Fibroblast of villous mesenchyme (primary cell): ENCODE data around the gene ITSN2. TPM values are rescaled to one million over a fixed set of nuclear protein-coding genes. Genes with fewer than 3 reads are reported as not detected.

Experiments
- DNase-seq: peaks from one replicate; pipeline ENCODE4 v3.0.0-alpha.2; 2010; ENCODE audit warnings: low read depth
- H3K4me3 ChIP-seq: 2 replicates; pipeline ENCODE4 v1.5.1; 2011; ENCODE audit warnings: low read depth, mild to moderate bottlenecking, low read length
- small RNA-seq: library from RNA; depleted of rRNA; stranded (forward); fragments of <200 nt; gene quantifications from one replicate; pipeline ENCODE3, GENCODE V24; 2012
- total RNA-seq: library from RNA; depleted of rRNA; stranded (reverse); fragments of >200 nt; gene quantifications from 2 replicates; pipeline ENCODE4 v1.2.3, GENCODE V29; 2012
- TF ChIP-seq, protein P1 (sequence below): IDR thresholded peaks from 2 replicates; pipeline ENCODE4 v1.5.1; 2012; ENCODE audit warnings: low read depth, mild to moderate bottlenecking, low read length; ENCODE audit not compliant: insufficient read depth

ITSN2 gene
- total RNA-seq, 1 donor, result 35.8 TPM

DNA sequence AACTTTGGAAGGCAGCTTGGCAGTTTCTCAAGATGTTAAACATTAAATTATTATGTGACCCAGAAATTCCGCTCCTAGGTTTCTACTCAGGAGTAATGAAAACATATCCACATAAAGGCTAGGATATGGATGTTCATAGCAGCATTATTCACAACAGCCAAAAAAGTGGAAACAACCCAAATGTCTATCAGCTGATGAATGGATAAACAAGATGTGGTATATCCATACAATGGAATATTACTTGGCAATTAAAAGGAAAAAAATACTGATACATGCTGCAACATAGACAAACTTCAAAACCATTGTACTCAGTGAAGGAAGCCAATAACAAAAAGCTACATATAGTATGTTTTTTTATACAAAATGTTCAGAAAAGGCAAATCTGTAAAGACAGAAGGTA is 197.8 kb downstream of the ITSN2 start:
- H3K4me3 ChIP-seq, result no peak overlapping the region
- no peak for DNase-seq
- TF ChIP-seq, protein P1, sequence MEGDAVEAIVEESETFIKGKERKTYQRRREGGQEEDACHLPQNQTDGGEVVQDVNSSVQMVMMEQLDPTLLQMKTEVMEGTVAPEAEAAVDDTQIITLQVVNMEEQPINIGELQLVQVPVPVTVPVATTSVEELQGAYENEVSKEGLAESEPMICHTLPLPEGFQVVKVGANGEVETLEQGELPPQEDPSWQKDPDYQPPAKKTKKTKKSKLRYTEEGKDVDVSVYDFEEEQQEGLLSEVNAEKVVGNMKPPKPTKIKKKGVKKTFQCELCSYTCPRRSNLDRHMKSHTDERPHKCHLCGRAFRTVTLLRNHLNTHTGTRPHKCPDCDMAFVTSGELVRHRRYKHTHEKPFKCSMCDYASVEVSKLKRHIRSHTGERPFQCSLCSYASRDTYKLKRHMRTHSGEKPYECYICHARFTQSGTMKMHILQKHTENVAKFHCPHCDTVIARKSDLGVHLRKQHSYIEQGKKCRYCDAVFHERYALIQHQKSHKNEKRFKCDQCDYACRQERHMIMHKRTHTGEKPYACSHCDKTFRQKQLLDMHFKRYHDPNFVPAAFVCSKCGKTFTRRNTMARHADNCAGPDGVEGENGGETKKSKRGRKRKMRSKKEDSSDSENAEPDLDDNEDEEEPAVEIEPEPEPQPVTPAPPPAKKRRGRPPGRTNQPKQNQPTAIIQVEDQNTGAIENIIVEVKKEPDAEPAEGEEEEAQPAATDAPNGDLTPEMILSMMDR, result no peak

DNA sequence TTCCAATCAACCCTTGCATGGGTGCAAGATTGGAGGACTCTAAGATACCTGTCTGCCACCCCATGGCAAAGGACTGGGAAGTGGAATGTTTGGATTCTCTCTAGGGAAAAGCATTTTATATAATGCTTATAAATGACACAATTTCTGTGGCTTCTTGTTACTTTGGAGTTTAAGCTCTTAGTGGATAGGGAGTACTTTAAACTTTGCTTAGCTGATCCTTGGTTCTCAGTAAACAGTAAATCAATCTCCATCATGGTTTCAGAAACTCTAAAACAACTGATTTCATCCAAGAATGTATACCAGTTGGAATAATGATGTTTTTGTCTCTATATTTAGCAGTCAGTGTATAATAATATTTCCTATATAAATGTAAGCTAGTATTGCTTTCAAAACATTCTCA is 199.6 kb downstream of the ITSN2 start:
- H3K4me3 ChIP-seq, result no peak overlapping the region
- DNase-seq, result no peak
- TF ChIP-seq, protein P1, result no peak

DNA sequence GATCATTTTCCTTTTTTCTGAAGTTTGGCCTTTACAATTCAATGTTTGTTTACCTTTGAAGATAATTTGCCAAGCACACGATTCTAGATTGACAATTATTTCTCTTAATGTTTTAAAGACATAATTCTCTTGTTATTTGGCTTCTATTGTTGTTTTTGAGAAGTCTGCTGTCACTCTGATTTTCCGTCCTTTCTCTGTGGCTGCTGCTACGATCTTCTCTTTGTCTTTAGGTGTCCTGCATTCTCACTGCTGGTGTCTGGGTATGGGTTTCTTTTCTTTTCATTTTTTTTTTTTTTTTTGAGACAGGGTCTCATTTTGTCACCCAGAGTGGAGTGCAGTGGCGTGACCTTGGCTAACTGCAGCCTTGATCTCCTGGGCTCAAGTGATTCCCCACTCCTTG is 200.6 kb downstream of the ITSN2 start:
- TF ChIP-seq, protein P1, result no peak
- no peak overlapping the region for H3K4me3 ChIP-seq
- DNase-seq, result no peak

DNA sequence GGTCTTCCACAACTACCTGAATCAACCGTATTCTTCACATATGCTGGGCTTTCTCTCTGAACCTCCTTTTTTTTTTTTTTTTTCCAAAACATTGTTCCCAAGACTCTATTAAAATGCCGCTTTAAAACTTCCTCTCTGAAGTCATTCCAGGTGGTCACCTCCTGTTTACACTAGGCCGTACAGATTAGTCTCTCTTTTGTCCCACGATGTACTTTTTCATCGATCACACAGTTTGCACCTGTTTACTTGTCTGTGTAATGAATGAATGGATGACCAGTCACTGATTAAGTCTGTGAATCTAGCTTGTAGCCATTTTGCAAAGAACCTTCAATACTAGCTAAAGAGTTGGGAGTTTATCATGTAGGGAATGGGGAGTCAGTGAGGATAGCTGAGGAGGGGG is 202.2 kb downstream of the ITSN2 start:
- H3K4me3 ChIP-seq, result no peak overlapping the region
- DNase-seq, result no peak
- TF ChIP-seq, protein P1, result no peak

DNA sequence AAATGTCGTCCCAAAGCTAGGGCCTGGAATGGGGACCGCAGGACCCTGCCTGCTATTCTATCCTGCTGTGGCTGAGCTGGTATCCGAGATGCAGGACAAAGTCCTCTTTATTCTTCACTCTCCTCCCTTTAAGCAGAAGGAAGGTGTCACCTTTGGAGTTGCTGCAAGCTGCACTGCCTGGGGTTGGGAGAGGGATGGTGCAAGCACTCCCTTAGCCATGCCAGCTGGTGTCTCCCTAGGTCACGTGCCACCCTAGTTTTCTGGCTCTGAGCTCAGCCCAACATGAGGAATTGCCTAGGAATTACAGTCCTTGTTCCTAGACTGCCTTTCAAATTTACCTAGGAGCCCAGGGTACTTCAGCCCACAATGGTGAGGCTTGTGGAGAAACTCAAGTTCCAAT is 206.9 kb downstream of the ITSN2 start:
- no peak overlapping the region for H3K4me3 ChIP-seq
- DNase-seq, result no peak
- TF ChIP-seq, protein P1, result no peak

Small RNAs within 50 kb of the gene (small RNA-seq; reads per million reads assigned to genes)
- gene HMGN2P20 (not detected), gene RF00602 (not detected)

Other genes starting within 250 kb of the ITSN2 start
- 0.43 and 0.64 TPM in 2 replicates for gene PFN4, start 237.2 kb downstream of the ITSN2 start, total RNA-seq
- 8.1 and 14.2 TPM in 2 replicates for gene FAM228B, start 237.1 kb downstream of the ITSN2 start, total RNA-seq
- 0.43 and 0.64 TPM in 2 replicates for gene FAM228A, start 185.5 kb downstream of the ITSN2 start, total RNA-seq
- gene NCOA1, start 130.7 kb upstream of the ITSN2 start, total RNA-seq, result 17.4 and 19.0 TPM in 2 replicates